H9 (cell line): ENCODE results near the gene BTBD7. TPM values are rescaled to one million over a fixed set of nuclear protein-coding genes. Genes with fewer than 3 reads are reported as not detected.

Source experiments
- DNase-seq: peaks from one replicate; pipeline ENCODE4 v3.0.0-alpha.2; 2017
- H2AFZ ChIP-seq: one replicate; pipeline ENCODE4 v1.6.1; 2013; ENCODE audit warnings: mild to moderate bottlenecking, low read length, control low read depth, moderate library complexity
- H2AK5ac ChIP-seq: 2 replicates; pipeline ENCODE4 v1.6.1; 2013; ENCODE audit warnings: low read length, control low read depth, mixed read lengths; ENCODE audit not compliant: insufficient read length
- H2BK120ac ChIP-seq: one replicate; pipeline ENCODE4 v1.6.1; 2013; ENCODE audit warnings: low read depth, mild to moderate bottlenecking, low read length, control low read depth, inconsistent platforms; ENCODE audit not compliant: poor library complexity, severe bottlenecking
- H2BK12ac ChIP-seq: 2 replicates; pipeline ENCODE4 v1.6.1; 2013; ENCODE audit warnings: low read length, control low read depth, mixed read lengths, low read depth; ENCODE audit not compliant: insufficient read length
- H2BK15ac ChIP-seq: 2 replicates; pipeline ENCODE4 v1.6.1; 2013; ENCODE audit warnings: low read depth, low read length, control low read depth
- H2BK20ac ChIP-seq: one replicate; pipeline ENCODE4 v1.6.1; 2013; ENCODE audit warnings: low read depth, mild to moderate bottlenecking, low read length, control low read depth, inconsistent platforms; ENCODE audit not compliant: poor library complexity, severe bottlenecking
- H2BK5ac ChIP-seq: 2 replicates; pipeline ENCODE4 v1.6.1; 2013; ENCODE audit warnings: low read length, control low read depth, mixed read lengths; ENCODE audit not compliant: insufficient read length
- H3K14ac ChIP-seq: 2 replicates; pipeline ENCODE4 v1.6.1; 2013; ENCODE audit warnings: low read length, control low read depth; ENCODE audit not compliant: insufficient read depth
- H3K18ac ChIP-seq: 2 replicates; pipeline ENCODE4 v1.6.1; 2013; ENCODE audit warnings: low read depth, mild to moderate bottlenecking, mixed read lengths, low read length, control low read depth; ENCODE audit not compliant: insufficient read length
- H3K23ac ChIP-seq: 2 replicates; pipeline ENCODE4 v1.6.1; 2013; ENCODE audit warnings: low read length, control low read depth, mixed read lengths, low read depth; ENCODE audit not compliant: insufficient read length
- H3K23me2 ChIP-seq: 2 replicates; pipeline ENCODE4 v1.6.1; 2013; ENCODE audit warnings: low read depth, mild to moderate bottlenecking, mixed read lengths, low read length, control low read depth; ENCODE audit not compliant: insufficient read length, poor library complexity, severe bottlenecking
- H3K27ac ChIP-seq: 2 replicates; pipeline ENCODE4 v1.5.1; 2013; ENCODE audit warnings: low read length, control low read depth, mixed read lengths, low read depth; ENCODE audit not compliant: insufficient read length
- H3K27me3 ChIP-seq: 2 replicates; pipeline ENCODE4 v1.6.1; 2013; ENCODE audit warnings: low read length, control low read depth, inconsistent platforms; ENCODE audit not compliant: insufficient read depth
- H3K4ac ChIP-seq: 2 replicates; pipeline ENCODE4 v1.6.1; 2013; ENCODE audit warnings: low read depth, mild to moderate bottlenecking, control low read depth, inconsistent platforms, low read length, moderate library complexity
- H3K4me1 ChIP-seq: 2 replicates; pipeline ENCODE4 v1.6.1; 2013; ENCODE audit warnings: low read length, control low read depth, inconsistent platforms; ENCODE audit not compliant: insufficient read depth
- H3K4me2 ChIP-seq: 2 replicates; pipeline ENCODE4 v1.6.1; 2013; ENCODE audit warnings: low read length, control low read depth, mixed read lengths; ENCODE audit not compliant: insufficient read length, insufficient read depth
- H3K56ac ChIP-seq: 2 replicates; pipeline ENCODE4 v1.6.1; 2013; ENCODE audit warnings: low read depth, mild to moderate bottlenecking, mixed read lengths, low read length, control low read depth; ENCODE audit not compliant: insufficient read length
- H3K79me1 ChIP-seq: 2 replicates; pipeline ENCODE4 v1.6.1; 2013; ENCODE audit warnings: low read depth, mild to moderate bottlenecking, moderate library complexity, low read length, control low read depth, inconsistent platforms; ENCODE audit not compliant: insufficient read depth, poor library complexity, severe bottlenecking
- H3K79me2 ChIP-seq: 2 replicates; pipeline ENCODE4 v1.6.1; 2013; ENCODE audit warnings: low read length, control low read depth, inconsistent platforms; ENCODE audit not compliant: insufficient read depth
- H3K9ac ChIP-seq: 2 replicates; pipeline ENCODE4 v1.6.1; 2013; ENCODE audit warnings: low read length, control low read depth, mixed read lengths; ENCODE audit not compliant: insufficient read length; ENCODE audit errors: extremely low read depth
- H3K9me3 ChIP-seq: one replicate; pipeline ENCODE4 v1.6.1; 2013; ENCODE audit warnings: low read depth, low read length, inconsistent platforms; ENCODE audit not compliant: control insufficient read depth
- H3T11ph ChIP-seq: one replicate; pipeline ENCODE4 v1.6.1; 2013; ENCODE audit warnings: mild to moderate bottlenecking, low read length, control low read depth, inconsistent platforms
- H4K20me1 ChIP-seq: one replicate; pipeline ENCODE4 v1.6.1; 2013; ENCODE audit not compliant: control insufficient read depth, insufficient read length, insufficient read depth
- H4K5ac ChIP-seq: 2 replicates; pipeline ENCODE4 v1.6.1; 2013; ENCODE audit warnings: low read depth, mild to moderate bottlenecking, mixed read lengths, low read length, control low read depth; ENCODE audit not compliant: insufficient read length
- H4K8ac ChIP-seq: replicated peaks from 2 replicates; pipeline ENCODE4 v1.6.1; 2013; ENCODE audit warnings: low read length, control low read depth, mixed read lengths, low read depth; ENCODE audit not compliant: insufficient read length
- H4K91ac ChIP-seq: 2 replicates; pipeline ENCODE4 v1.6.1; 2013; ENCODE audit warnings: low read depth, mild to moderate bottlenecking, moderate library complexity, mixed read lengths, low read length, control low read depth; ENCODE audit not compliant: insufficient read length
- H3K27ac Mint-ChIP-seq, 3 experiments: 2 replicates in 2 of 3; 3 replicates in 1 of 3; pipeline ENCODE4 v1.8.0; 2020 to 2021; ENCODE audit warnings: mixed read lengths in 3 of 3, mild to moderate bottlenecking in 1 of 3, moderate library complexity in 1 of 3
- H3K27me3 Mint-ChIP-seq: 2 replicates; pipeline ENCODE4 v1.8.0; 2021; ENCODE audit warnings: low read depth, mild to moderate bottlenecking, moderate library complexity, mixed read lengths
- H3K36me3 Mint-ChIP-seq, 3 experiments: 2 replicates in 2 of 3; 3 replicates in 1 of 3; pipeline ENCODE4 v1.8.0; 2020 to 2021; ENCODE audit warnings: low read depth in 3 of 3, mixed read lengths in 3 of 3; ENCODE audit not compliant: insufficient read depth in 1 of 3
- H3K4me1 Mint-ChIP-seq, 2 experiments: 2 replicates each; pipeline ENCODE4 v1.8.0; 2020; ENCODE audit warnings: mixed read lengths in 2 of 2
- H3K4me3 Mint-ChIP-seq, 2 experiments: 2 replicates in 1 of 2; 3 replicates in 1 of 2; pipeline ENCODE4 v1.8.0; 2020 to 2021; ENCODE audit warnings: mild to moderate bottlenecking in 2 of 2, mixed read lengths in 2 of 2, moderate library complexity in 1 of 2
- H3K9me3 Mint-ChIP-seq, 2 experiments: 2 replicates in 1 of 2; 3 replicates in 1 of 2; pipeline ENCODE4 v1.8.0; 2020; ENCODE audit warnings: mild to moderate bottlenecking in 2 of 2, mixed read lengths in 2 of 2, moderate library complexity in 1 of 2
- CTCF ChIP-seq: fragments of 200-600 bp; sonication (generic); conservative IDR thresholded peaks from 3 replicates; pipeline ENCODE4 v1.8.0; 2021; ENCODE audit warnings: antibody characterized with exemption, mild to moderate bottlenecking
- WGBS: extraction: QIAGEN DNeasy Blood & Tissue Kit; methylation state at CpG from one replicate; pipeline ENCODE4 v1.1.7; 2013; ENCODE audit warnings: missing lambda C conversion rate, low lambda C conversion rate, mixed read lengths; ENCODE audit not compliant: insufficient read length; ENCODE audit errors: extremely low coverage; 5-methylcytosine and 5-hydroxymethylcytosine counted together
- total RNA-seq: library from RNA; stranded (reverse); gene quantifications from 2 replicates; pipeline ENCODE4 v1.2.1, GENCODE V29; 2021

The BTBD7 gene
- total RNA-seq, 1 experiment from 2014 or later, result 44.1 TPM

- H3K4me3 Mint-ChIP-seq, result no peak overlapping the region
- Histone ChIP-seq H3K18ac (no peak overlapping the region), H3K4me2 (no peak overlapping the region), H2BK120ac (no peak overlapping the region), H3K56ac (no peak overlapping the region), H2BK15ac (no peak overlapping the region), H3K9ac (no peak overlapping the region), H2AFZ (no peak overlapping the region), H3K79me2 (peaks cover 2% of the 10 kb centered on the region; the same call in 1 of the 2 replicates), H3K23me2 (peaks cover 2% of the 10 kb centered on the region), H4K91ac (no peak overlapping the region), H3K4me1 (peaks cover 2% of the 10 kb centered on the region; the same call in 1 of the 2 replicates), H4K5ac (no peak overlapping the region), H3K4ac (no peak overlapping the region), H4K20me1 (no peaks in the 10 kb centered on the region), H4K8ac (no peak overlapping the region), H2AK5ac (no peak overlapping the region), H3T11ph (no peak overlapping the region), H3K23ac (no peak overlapping the region), H3K79me1 (peaks cover 10% of the 10 kb centered on the region), H3K14ac (no peak overlapping the region), H3K9me3 (no peaks in the 10 kb centered on the region), H2BK12ac (no peak overlapping the region), H2BK5ac (no peak overlapping the region), H3K27ac (no peak overlapping the region), H3K27me3 (no peaks in the 10 kb centered on the region), H2BK20ac (no peak overlapping the region)
- no peak for DNase-seq
- no peaks in the 10 kb centered on the region for H3K27me3 Mint-ChIP-seq
- peaks cover 0 to 10% (median 8%) of the 10 kb centered on the region in 3 experiments; a peak in 3 of 7 replicates for H3K36me3 Mint-ChIP-seq
- no peak for TF ChIP-seq CTCF
- H3K27ac Mint-ChIP-seq, result peak overlapping the region in 2 of 3 experiments; percentile 52 to 88; a peak in 4 of 7 replicates
- WGBS, result no CpG with 5 or more reads among the region's 6 CpGs
- H3K4me1 Mint-ChIP-seq, result peaks cover 22 to 28% of the 10 kb centered on the region in 2 experiments
- H3K9me3 Mint-ChIP-seq, result no peaks in the 10 kb centered on the region
Observed at GRCh38 chr14:93317875-93318807, 14.7 kb downstream of the BTBD7 start.
